Measurements from ENCODE around the gene RPL37A.

- TF ChIP-seq EZH2 (IDR thresholded peaks at IDR 0.05; ENCODE audit: borderline replicate concordance, low read depth, low read length, severe bottlenecking) (no peak), CTCF (IDR thresholded peaks at IDR 0.05; ENCODE audit: borderline replicate concordance, extremely low read depth, low read length, poor library complexity, severe bottlenecking) (no peak)
These were observed 36.9 kb downstream of the RPL37A start for GRCh38 chr2:216535454-216535995.
